ENCODE results near the gene FOXP3. TPM values are rescaled to one million over a fixed set of nuclear protein-coding genes. Genes with fewer than 3 reads are reported as not detected.

The FOXP3 gene
- polyA plus RNA-seq, 10 donors = 0.19 to 0.95 (median 0.43) TPM

- DNase-seq = no peak
Measured at GRCh38 chrX:49276671-49277534, 12.4 kb upstream of the FOXP3 start.

GRCh38 chrX:49276207-49276606 lies 11.7 kb upstream of the FOXP3 start:
- no peak for DNase-seq

GRCh38 chrX:49273181-49273727 lies 8.7 kb upstream of the FOXP3 start:
- no peak for DNase-seq

GRCh38 chrX:49272421-49272820 lies 7.9 kb upstream of the FOXP3 start:
- no peak for DNase-seq

- DNase-seq = no peak
Measured at GRCh38 chrX:49271341-49271740, 6.8 kb upstream of the FOXP3 start.

GRCh38 chrX:49270249-49270921 lies 5.9 kb upstream of the FOXP3 start:
- peak in 1 of 3 donors; percentile 41 for DNase-seq

GRCh38 chrX:49269767-49270248 lies 5.3 kb upstream of the FOXP3 start, which contains the start of gene PPP1R3F:
Gene PPP1R3F, plus strand, starts transcription at chrX:49269793. Its CDS starts 77 bp downstream, at chrX:49269870.
- no peak for DNase-seq

- DNase-seq = peak; percentile 95 to 98 (median 98)
Measured at GRCh38 chrX:49269010-49269766, 4.7 kb upstream of the FOXP3 start.

- DNase-seq = no peak
Measured at GRCh38 chrX:49268702-49269009, 4.1 kb upstream of the FOXP3 start.

GRCh38 chrX:49266523-49267445 lies 2.3 kb upstream of the FOXP3 start:
- no peak for DNase-seq

- DNase-seq = no peak
Measured at GRCh38 chrX:49263631-49264030, 879 bp downstream of the FOXP3 start.

GRCh38 chrX:49262603-49263002 lies 1.9 kb downstream of the FOXP3 start:
- no peak for DNase-seq

- DNase-seq = no peak
Measured at GRCh38 chrX:49260221-49260985, 4.1 kb downstream of the FOXP3 start.

- DNase-seq = no peak
Measured at GRCh38 chrX:49258749-49259124, 5.8 kb downstream of the FOXP3 start.

GRCh38 chrX:49257846-49258748 lies 6.4 kb downstream of the FOXP3 start:
- no peak for DNase-seq

GRCh38 chrX:49257074-49257790 lies 7.3 kb downstream of the FOXP3 start:
- no peak for DNase-seq

- DNase-seq = no peak
Measured at GRCh38 chrX:49256268-49256995, 8.1 kb downstream of the FOXP3 start.

GRCh38 chrX:49254639-49255038 lies 9.9 kb downstream of the FOXP3 start:
- DNase-seq = no peak
